ENCODE results near the gene PCDH9. TPM values are rescaled to one million over a fixed set of nuclear protein-coding genes. Genes with fewer than 3 reads are reported as not detected.

The PCDH9 gene
- total and polyA plus RNA-seq, 9 donors = 0.18 to 6.5 (median 1.3) TPM

DNA sequence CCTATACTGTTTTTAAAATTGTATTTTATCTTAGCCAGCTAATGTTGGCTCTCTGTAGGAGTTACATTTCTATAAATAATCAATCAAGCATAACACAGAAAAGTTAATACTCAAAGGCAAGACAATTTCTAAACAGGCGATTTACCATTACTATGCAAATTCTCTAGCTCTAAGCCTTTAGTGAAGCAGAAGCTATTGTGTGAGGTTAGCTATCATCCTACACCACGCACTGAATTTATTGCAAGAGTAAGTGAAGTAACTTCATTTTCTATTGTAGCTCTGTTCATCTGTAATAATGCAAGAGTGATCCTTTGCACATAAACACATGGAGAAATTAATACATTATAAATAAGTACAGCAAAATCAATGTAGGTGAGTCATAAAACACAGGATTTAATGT, 439.3 kb downstream of the PCDH9 start:
- Histone ChIP-seq H3K27me3 (no peaks in the 10 kb centered on the region), H3K27ac (no peak overlapping the region), H3K4me3 (no peak overlapping the region), H3K9me3 (no peaks in the 10 kb centered on the region), H3K36me3 (no peaks in the 10 kb centered on the region), H3K4me1 (ENCODE audit: insufficient read depth) (no peaks in the 10 kb centered on the region)
- WGBS, 3 donors = 92% methylated on average over 2 of the region's 2 CpGs
- DNase-seq = no peak
- TF ChIP-seq, protein P1, sequence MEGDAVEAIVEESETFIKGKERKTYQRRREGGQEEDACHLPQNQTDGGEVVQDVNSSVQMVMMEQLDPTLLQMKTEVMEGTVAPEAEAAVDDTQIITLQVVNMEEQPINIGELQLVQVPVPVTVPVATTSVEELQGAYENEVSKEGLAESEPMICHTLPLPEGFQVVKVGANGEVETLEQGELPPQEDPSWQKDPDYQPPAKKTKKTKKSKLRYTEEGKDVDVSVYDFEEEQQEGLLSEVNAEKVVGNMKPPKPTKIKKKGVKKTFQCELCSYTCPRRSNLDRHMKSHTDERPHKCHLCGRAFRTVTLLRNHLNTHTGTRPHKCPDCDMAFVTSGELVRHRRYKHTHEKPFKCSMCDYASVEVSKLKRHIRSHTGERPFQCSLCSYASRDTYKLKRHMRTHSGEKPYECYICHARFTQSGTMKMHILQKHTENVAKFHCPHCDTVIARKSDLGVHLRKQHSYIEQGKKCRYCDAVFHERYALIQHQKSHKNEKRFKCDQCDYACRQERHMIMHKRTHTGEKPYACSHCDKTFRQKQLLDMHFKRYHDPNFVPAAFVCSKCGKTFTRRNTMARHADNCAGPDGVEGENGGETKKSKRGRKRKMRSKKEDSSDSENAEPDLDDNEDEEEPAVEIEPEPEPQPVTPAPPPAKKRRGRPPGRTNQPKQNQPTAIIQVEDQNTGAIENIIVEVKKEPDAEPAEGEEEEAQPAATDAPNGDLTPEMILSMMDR (IDR thresholded peaks at IDR 0.05) = no peak
- TF ChIP-seq POLR2A (IDR thresholded peaks at IDR 0.05) = no peak
- TF ChIP-seq EP300 (IDR thresholded peaks at IDR 0.05) = no peak
- intact Hi-C loops (cut with DNase I) = no loop called here

DNA sequence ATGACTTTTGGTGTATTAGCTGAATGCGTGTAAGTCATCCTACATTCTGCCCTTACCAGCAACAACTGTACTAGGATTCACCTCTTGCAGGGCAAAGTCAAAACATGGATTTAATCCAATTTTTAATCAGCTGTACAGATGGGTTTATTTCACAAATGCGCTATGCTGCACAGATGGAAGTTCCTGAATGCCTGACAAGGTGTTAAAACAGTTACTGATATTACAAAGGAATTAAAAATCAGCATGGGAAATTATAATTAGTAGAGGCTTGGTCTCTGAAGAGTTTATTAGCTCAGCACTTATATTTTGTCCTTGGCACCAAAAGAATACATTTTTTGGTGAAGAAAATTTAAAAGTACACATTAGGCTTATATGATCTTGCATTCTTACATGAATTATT, 448.9 kb downstream of the PCDH9 start:
- H3K4me3 ChIP-seq = no peak overlapping the region
- intact Hi-C loops (cut with DNase I) = no loop called here
- H3K36me3 ChIP-seq = no peaks in the 10 kb centered on the region
- DNase-seq = no peak
- H3K9me3 ChIP-seq = no peaks in the 10 kb centered on the region
- no peak for TF ChIP-seq POLR2A (IDR thresholded peaks at IDR 0.05)
- TF ChIP-seq, protein P1 (IDR thresholded peaks at IDR 0.05) = no peak
- no peak for TF ChIP-seq EP300 (IDR thresholded peaks at IDR 0.05)
- H3K4me1 ChIP-seq (ENCODE audit: insufficient read depth) = no peaks in the 10 kb centered on the region
- H3K27ac ChIP-seq = no peak overlapping the region
- 48 to 71% (median 49%) methylated on average over 2 of the region's 2 CpGs for WGBS, 3 donors
- no peaks in the 10 kb centered on the region for H3K27me3 ChIP-seq

DNA sequence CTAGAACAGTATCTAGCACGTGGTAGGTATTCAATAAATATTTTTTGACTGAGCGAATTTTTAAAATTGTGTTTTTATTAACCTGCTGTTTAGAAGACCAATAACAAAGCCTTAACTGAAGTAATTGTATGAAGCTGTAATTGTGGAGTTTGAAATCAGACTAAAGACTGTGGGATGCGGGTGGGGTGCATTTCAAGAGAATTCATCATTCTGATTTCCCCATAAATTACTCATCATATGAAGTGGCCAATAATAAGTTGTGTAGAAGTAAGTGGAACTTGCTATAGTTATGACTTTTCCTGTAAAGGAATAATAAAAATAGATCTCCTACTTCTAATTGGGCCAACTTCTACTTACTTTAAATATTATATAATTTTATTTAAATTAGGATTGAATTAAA, 449.3 kb downstream of the PCDH9 start:
- Histone ChIP-seq H3K4me3 (no peak overlapping the region), H3K27ac (no peak overlapping the region), H3K9me3 (no peaks in the 10 kb centered on the region), H3K4me1 (ENCODE audit: insufficient read depth) (no peaks in the 10 kb centered on the region), H3K36me3 (no peaks in the 10 kb centered on the region), H3K27me3 (no peaks in the 10 kb centered on the region)
- 41 to 65% (median 55%) methylated on average over 3 of the region's 3 CpGs for WGBS, 3 donors
- TF ChIP-seq EP300 (IDR thresholded peaks at IDR 0.05) (no peak), POLR2A (IDR thresholded peaks at IDR 0.05) (no peak)
- TF ChIP-seq, protein P1 (IDR thresholded peaks at IDR 0.05) = no peak
- no peak for DNase-seq
- intact Hi-C loops (cut with DNase I) = no loop called here

DNA sequence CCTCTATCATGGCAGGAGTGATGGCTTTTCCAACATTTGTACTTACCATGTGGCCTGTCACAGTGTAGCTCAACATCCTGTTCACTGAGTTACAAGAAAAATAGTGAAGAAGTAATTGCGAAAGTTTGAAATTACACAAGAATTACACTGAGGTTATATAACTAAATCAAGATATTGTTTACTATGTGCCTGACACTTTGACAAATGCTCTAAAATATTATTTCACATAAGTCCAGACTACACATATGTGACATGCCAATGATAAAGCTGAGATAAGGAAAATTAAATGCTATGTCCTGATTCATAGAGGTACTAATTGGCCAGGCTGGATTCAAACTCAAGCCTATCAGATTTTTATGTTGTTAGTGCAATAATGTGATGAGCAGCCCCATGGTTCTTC, 451.7 kb downstream of the PCDH9 start:
- TF ChIP-seq, protein P1 (IDR thresholded peaks at IDR 0.05) = no peak
- TF ChIP-seq EP300 (IDR thresholded peaks at IDR 0.05) = no peak
- TF ChIP-seq POLR2A (IDR thresholded peaks at IDR 0.05) = no peak

DNA sequence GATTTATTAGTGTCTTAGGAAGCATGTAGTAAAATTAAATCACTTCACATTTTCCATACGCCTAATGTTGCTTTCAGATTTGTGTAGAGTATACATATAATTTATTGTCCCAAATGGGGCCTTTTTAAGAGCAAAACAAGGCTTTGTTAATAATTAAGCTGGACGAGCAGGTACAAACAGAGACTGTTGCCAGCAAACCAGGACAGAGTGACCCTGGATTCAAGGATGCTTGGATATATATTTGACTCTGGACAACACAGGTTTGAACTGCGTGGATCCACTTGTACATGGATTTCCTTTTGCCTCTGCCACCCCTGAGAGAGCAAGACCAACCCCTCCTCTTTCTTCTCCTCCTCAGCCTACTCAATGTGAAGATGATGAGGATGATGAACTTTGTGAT, 454.9 kb downstream of the PCDH9 start:
- H3K27ac ChIP-seq = no peak overlapping the region
- no peak overlapping the region for H3K4me3 ChIP-seq
- H3K4me1 ChIP-seq (ENCODE audit: insufficient read depth) = no peaks in the 10 kb centered on the region
- no peak for DNase-seq
- intact Hi-C loops (cut with DNase I) = no loop called here
- no peaks in the 10 kb centered on the region for H3K27me3 ChIP-seq
- WGBS, 3 donors = 64 to 68% (median 67%) methylated on average over 3 of the region's 3 CpGs
- TF ChIP-seq EP300 (IDR thresholded peaks at IDR 0.05) (no peak), POLR2A (IDR thresholded peaks at IDR 0.05) (no peak)
- TF ChIP-seq, protein P1 (IDR thresholded peaks at IDR 0.05) = no peak
- no peaks in the 10 kb centered on the region for H3K9me3 ChIP-seq
- H3K36me3 ChIP-seq = no peaks in the 10 kb centered on the region

More for the DNA sequence above, 451.7 kb downstream of the PCDH9 start:
- no peaks in the 10 kb centered on the region for H3K27me3 ChIP-seq
- 86 to 97% (median 96%) methylated on average over 1 of the region's 1 CpG for WGBS, 3 donors
- no peak overlapping the region for H3K27ac ChIP-seq
- H3K4me3 ChIP-seq = no peak overlapping the region
- H3K9me3 ChIP-seq = no peaks in the 10 kb centered on the region
- H3K36me3 ChIP-seq = no peaks in the 10 kb centered on the region
- H3K4me1 ChIP-seq (ENCODE audit: insufficient read depth) = no peaks in the 10 kb centered on the region
- intact Hi-C loops (cut with DNase I) = no loop called here
- DNase-seq = no peak
